ENCODE results near the gene ARHGEF28.

GRCh38 chr5:73814233-73814846 lies 188.3 kb downstream of the ARHGEF28 start:
- TF ChIP-seq POLR2AphosphoS5 (IDR thresholded peaks at IDR 0.05; ENCODE audit: low read depth, low read length) (no peak), POLR2A (IDR thresholded peaks at IDR 0.05; ENCODE audit: borderline replicate concordance, extremely low read depth, insufficient read depth, insufficient read length) (no peak), CTCF (IDR thresholded peaks at IDR 0.05 in 2 of 3, conservative IDR thresholded peaks at IDR 0.05 in 1 of 3; ENCODE audit: borderline replicate concordance in 1 of 3, insufficient read depth in 1 of 3, low read depth in 2 of 3, low read length in 2 of 3) (no peak), SIN3A (IDR thresholded peaks at IDR 0.05; ENCODE audit: low read depth) (no peak), JUND (IDR thresholded peaks at IDR 0.05) (no peak), ZNF274 (IDR thresholded peaks at IDR 0.05; ENCODE audit: low read depth, low read length) (no peak), RAD21 (IDR thresholded peaks at IDR 0.05; ENCODE audit: low read depth) (no peak), EZH2 (IDR thresholded peaks at IDR 0.05) (no peak), YY1 (IDR thresholded peaks at IDR 0.05; ENCODE audit: extremely low read depth, insufficient replicate concordance, low read depth, low read length) (no peak), REST (IDR thresholded peaks at IDR 0.05; ENCODE audit: low read depth) (no peak), EZH2phosphoT487 (IDR thresholded peaks at IDR 0.05; ENCODE audit: borderline replicate concordance) (no peak), SRF (IDR thresholded peaks at IDR 0.05; ENCODE audit: low read depth) (no peak), ATF3 (IDR thresholded peaks at IDR 0.05) (no peak), EGR1 (IDR thresholded peaks at IDR 0.05; ENCODE audit: low read depth) (no peak)
